HG03108 (cell line): ENCODE data around the gene TMEM208.

Source experiments
- ATAC-seq: cut with Tn5 transposase; IDR thresholded peaks from one replicate; pipeline ENCODE4 v1.9.1; 2021; ENCODE audit warnings: moderate library complexity; ENCODE audit not compliant: unreplicated experiment

TMEM208 gene

DNA sequence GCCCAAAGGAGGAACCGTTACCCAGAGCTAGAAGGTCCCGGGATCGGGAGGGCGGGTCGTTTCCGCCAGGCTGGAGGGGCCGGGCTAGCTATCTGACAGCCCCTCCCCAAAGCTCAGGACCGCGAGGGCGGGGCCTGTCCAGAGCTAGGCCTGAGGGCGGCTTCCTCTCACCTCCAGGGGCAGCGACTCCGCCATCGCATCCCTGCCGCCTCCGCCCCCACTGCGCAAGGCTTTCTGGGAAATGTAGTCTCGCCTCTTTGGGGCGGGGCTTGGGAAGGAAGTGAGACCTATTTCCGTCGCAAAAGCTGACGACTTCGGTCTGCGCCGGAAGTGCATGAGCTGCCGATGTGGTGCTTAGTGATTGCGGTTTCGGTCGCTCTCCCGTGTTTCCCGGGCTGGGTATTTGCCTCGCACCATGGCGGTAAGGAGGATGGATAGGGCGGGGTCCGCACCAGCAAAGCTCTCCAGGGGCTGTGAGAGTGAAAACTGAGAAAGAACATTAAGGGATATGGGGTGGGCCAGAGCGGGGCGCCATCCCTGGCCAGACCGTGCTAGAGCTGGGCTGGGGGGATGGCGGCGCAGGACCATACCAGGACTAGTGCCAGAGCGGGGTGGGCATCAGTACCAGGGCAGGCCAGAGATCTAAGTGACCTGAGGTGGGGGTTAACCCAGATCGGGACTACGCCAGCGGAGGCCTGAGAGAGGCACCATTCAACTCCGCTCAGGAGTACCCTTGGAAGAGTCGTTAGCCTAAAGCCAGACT, at the start of gene TMEM208:
Gene TMEM208, plus strand, starts transcription at position 327 of the 763 bp plus-strand sequence. Its CDS starts 89 bp downstream, at position 416.
- peak; percentile 93 for ATAC-seq

DNA sequence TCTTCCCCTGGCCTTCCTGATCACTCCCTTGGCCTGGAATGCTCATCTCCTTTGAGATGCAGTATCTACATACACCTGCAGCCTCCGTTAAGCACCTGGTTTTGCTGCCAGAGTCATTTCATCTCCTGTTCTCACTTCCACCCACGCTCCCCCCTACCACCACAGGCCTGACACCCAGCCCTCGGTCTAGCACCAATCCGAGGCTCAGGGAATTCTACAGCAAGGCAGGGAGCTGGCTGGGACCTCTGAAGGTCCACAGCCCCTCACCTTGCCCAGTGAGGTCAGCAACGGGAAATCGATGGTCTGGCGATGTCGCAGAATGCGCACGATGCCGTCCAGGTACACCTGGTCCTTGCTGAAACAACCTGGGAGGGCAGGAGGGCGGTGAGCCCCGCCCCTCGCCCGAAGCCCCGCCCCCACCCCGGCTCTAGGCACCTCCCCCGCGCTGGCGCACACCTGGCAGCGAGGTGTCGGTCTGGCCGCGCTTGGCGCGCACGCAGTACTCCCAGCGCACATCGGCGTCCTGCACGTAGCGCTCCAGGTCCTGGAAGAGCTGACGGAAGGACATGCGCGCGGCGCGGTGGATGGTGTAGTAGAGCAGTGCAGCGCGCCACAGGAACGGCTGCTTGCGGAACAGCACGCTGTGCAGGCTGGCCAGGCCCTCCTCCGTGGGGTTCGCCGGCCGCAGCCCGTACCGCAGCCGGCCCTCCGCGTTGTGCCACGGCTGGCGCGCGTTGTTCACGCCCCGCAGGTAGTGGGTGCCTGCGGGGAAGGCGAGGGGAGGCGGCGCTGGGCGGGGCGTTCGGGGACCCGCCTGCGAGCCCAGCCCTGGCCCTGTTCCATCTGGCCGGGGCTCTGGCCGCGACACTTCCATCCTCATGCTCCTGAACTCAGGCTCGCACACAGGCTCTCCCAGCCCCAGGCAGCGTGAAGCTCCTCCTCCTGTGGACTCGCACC, 48.9 kb upstream of the TMEM208 start:
- ATAC-seq = no peak

DNA sequence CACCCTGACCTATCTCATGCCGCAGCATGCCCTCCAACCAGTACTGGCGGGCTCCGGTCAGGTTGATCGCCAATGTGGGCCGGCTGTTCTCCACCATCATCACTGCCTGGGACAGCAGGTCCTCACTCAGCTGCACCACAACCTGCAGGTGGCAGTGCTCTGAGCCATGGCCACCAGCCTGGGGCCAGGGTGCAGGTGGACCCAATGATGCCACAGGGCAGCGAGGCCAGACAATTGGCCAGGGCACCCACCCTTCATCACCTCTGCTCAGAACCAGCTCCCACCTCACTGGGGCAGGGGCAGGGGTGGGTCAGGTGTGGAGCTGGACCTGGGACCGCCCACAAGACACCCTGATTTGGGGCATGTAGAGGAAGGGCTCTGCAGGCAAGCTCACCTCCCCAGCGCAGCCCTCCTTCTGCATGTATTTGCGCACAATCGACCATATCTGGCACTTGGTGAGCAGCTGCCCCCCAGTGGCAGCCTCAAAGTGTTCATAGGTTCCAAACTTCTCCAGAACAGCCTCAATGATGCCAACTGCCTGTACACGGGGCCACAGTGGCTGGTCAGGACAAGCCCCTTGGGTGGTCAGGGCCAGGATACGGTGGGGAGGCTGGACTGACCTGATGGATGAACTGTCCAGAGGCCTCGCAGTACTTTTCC, 47.4 kb upstream of the TMEM208 start:
- no peak for ATAC-seq

DNA sequence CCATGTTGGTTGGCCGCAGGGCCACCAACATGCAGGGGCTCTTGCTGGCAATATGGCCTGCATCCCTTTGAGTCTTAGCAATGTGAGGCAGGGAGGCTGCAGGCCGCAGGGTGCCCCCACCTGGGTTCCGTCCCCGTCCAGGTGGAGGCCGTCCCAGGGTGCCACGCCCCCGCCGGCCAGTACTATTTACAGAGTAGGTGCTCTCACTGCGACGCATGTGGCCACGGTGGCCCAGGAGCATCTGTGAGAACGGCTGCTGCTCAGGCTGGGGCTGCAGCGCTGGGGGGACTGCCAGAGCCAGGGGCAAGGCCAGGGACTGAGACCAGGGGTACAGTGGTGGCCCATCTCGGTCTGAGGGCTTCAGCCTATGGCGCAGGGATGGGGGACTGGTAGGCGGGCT, 46.8 kb upstream of the TMEM208 start:
- ATAC-seq = no peak

DNA sequence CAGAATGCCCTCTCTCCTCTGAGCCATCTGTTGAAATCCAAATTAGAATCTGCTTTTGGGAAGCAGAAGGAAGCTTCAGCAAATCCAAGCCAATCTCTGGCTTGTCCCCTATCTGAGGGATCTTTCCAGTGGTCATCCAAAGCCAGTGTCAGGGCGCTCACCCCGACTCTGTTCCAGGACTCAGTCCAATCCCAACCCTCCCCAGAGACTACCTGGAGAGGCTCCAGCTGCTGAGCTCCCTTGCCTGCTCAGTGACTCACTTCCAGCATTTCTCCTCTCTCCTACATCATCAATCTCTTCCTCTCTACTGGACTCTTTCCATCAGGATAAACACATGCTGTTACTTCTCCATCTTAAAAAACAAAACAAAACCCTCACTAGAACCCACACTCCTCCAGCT, 45.6 kb upstream of the TMEM208 start:
- no peak for ATAC-seq

DNA sequence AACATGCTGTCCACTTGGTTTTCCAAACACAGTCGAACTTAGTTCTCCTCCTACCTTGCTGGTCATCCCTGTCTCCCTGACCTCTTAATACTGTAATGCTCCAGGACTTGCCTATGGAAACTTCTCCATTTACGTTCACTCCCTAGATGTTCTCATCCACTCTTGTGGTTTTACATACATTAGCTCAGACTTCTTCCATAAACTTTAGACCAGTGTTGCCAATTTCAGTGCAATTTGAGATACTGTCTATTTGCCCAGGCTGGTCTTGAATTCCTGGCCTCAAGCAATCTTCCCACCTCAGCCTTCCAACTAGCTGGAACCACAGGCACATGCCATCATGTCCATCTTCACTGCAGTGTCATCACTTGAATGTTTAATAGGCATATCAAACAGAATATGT, 44.6 kb upstream of the TMEM208 start:
- no peak for ATAC-seq

DNA sequence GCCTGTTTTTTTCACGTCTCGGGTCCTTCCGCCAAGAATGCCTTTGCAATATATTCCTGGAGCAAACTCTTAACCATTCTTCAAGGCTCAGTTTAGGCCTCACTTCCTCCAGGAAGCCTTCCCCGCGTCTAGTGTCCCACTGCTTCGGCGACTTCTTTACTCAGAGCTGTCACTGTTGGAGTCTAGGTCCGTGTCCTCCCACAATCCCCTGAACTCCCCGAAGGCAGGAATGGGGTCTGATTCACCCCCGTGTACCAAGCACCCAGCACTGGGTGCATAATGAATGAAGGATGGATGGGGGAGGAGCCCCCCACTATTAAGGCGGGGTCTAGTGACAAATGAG, 43.7 kb upstream of the TMEM208 start:
- no peak for ATAC-seq

DNA sequence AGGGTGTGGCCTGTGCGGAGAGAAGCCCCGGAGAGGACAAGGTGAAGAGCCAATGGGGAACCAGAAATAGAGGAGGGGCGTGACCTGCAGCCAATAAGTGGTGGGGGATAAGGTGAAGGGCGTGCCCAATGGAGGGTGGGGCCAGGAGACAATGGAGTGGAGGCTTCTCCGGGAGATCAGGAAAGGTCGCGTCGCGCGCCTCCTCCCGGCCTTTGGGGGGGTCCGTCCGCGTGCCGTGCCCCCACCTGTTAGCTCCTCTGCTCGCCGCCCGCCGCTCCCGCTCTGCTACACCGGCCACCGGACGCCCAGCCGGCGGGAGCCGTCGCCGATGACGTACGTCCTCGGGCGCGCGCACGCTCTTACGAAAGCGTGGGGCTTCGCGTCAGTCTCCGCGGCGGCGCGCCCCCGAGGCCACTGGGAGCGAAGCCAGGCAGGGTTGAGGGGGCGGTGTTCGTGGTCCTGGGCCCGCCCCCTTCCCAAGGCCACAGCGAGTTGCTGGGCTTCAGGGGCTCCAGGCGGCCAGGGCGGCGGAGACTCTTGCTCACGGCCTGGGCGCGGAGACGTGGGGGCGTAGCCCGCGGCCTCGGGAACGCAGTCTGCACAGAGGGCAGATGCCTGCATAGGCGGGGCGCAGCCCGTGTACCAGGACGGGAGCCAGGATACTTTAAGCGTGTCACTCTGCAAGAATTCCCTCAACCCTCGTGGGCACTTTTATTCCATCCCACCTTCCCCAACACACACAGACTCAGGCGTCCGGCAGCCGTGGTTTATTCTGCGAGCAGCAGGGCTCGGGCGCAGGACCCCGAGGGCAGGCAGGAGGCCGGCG, 43.1 kb upstream of the TMEM208 start, which contains the start of gene MATCAP1:
Gene MATCAP1, minus strand, starts transcription at position 337 of the 826 bp plus-strand sequence. CDS start 3,353 bp downstream, outside the sequence.
- ATAC-seq = peak; percentile 90

DNA sequence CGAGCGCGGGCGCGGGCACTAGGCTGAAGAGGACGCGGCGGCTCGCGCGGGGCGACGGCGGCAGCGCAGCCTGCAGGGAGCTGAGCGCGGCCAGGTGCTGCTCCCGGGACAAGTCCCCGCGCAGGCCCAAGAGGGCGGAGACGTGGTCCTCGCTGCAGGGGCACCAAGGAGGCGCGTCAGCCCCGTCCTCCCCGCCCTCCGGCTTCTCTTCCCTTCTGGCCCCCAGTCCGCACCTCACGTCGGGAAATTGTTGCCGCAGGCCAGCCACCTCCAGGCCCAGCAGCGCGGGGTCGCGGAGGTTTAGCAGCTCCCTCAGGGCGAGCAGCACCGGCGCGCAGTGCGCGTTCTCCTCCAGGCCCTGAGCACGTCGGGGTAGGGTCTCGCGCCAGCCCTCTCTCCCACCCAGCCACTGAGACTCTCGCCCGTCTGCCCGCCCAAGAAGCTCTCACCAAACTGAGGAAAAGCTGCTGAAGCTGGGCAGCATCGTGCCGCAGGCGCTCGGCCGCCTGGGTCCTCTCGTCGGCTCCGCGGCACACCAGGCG, 42.4 kb upstream of the TMEM208 start:
- no peak for ATAC-seq

DNA sequence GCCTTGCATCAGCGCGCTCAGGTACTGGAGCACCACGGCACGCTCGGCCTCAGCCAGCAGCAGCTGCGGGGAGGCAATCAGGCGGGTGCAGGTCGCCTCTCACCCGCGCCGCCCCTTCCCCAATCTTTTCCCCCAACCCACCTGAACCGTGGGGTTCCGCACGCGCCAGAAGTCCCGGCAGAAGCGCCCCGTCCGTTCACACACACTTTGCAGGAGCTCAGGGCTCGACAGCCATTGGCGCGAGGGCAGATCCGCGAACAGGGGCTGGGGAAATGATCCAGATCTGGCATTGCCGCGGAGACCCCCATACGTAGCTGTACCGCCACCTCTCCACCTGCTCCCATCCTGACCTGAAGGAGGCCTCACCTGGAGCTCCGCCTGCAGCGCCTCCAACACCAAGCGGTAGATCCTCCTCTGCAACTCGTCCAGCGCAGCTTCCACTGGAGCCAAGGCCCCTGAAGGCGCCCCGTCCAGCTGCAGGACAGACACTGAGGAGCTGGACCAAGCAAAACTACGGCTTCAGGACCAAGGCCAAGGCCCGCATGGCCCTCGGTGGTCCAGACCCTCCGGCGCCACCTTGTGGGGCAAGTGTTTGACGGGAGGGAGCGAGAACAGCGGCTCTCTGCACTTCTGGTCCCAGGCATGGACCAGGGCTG, 41.8 kb upstream of the TMEM208 start:
- no peak for ATAC-seq

DNA sequence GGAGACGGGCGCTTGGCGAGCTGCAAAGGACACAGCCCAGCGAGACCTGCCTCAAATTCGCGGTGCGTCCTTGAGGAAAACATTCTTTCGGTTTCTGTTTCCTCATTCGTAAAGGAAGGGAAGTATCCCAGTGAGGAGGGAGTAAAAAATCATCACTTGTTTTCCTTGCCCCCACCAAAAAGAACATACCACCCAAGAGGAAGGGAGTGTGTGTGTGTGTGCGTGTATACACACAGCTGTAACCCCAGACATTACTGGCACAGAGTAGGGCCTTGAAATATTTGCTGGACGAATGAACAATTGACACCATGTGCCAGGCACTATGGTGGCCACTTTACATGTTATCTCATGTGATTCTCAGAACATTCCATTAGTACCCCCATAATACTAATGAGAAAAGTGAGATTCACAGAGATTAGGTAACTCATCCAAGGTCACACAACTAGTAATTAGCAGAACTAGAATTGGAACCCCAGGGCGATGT, 41.2 kb upstream of the TMEM208 start:
- ATAC-seq = no peak

DNA sequence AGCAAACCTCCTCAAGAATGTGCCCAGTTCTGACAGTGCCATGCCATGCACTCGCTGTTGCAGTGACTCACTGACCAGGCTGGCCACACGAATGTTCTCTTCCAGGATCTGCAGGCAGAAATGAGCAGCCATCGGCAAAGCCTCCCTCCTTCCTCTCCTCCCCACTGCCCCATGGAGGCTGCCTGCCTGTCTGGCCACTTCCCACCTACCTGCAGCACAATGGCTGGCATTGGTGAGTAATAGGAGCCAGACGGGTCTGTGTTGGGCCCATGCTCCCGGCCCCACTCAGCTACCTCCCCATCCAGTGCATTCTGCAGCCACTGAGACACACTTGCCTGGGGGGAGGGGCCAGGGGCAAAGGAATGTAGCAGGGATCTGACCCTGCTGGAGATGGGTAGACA, 40.4 kb upstream of the TMEM208 start:
- ATAC-seq = no peak

DNA sequence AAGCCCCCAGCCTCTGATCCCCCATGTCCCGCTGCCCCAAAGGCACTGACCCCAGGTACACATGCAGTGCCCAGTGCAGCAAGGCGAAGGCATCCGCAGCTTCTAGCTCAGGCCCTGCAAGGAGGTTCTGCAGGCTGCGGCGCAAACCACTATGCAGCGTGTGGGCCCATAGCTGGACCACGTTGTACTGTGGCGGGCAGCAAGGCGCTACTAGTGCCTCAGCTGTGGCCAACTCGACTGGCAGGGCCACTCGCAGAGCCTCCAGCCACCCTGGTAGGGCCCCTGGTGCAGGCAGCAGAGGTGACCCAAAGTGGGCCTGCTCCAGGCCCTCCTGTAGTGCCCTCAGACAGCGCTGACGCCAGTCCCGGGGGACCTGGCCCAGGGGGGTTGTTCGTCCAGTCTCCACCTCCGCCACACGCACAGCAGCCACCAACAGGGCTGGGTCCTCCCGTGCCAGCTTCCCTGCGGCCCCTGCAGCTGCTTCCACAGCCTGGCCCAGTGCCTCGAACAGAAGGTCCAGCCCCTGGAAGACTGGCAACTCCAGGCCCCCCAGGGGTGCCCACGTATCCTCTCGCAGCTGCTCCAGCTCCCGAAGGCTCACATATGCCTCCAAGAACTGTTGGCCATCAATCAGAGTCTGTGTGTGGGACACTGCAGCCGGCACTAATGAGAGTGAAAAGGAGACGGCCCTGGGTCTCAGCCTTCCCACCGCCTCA, 39.6 kb upstream of the TMEM208 start:
- ATAC-seq = no peak

DNA sequence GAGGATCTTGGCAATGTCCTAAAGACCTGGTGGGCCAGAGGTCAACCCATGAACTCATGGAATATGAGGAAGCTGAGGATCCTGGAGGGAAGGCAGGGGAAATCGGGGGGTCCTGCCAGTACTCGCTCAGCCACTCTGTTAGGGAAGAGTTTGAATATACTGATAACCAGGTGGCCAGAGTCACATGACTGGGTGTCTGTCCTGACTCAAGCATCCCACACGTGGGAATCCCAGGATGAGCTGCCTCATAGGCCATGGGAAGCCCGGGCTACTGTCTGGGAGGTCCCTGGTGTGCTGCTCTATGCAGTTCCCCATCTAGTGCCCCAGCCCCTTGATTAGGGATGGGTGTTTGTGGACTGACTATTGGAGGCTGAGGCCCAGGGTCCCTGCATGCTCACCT, 38.6 kb upstream of the TMEM208 start:
- no peak for ATAC-seq

DNA sequence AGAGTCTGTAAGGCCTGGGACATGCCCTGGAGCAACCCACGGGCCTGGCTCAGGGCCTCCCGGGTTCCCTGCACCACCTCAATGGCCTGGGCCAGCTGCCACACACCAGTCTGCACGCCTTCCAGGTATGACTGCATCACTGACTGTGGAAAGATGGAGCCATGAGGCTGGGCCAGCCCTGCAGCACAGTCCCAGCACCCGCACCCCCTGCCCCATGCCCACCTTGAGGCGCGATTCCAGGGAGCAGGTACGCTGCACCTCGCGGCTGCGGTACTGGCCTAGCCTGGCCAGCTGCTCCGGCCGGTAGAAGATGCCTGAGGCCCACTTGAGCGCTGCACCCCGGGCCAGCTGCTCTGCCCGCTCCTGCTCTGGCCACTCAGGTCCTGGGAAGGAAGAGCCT, 38.1 kb upstream of the TMEM208 start:
- no peak for ATAC-seq

DNA sequence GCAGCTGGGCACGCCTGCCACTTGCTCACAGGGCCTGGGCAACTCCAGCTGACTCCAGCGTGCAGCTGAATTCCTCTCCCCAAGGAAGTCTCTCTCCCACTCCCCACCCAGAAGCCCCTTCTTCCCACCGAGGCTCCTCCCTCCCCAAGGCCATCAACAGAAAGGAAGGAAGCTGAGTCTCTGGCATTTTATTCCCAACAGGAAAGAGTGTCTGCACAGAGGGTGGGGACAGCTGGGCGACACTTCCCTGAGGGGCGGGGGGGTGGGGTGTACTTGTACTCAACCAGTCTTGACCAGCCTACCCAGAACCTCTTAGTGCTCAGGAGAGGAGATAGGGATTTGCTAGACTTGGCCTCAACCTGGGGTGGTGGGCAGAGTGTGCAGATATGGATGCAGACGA, 36.9 kb upstream of the TMEM208 start, which contains the start of gene EXOC3L1:
Gene EXOC3L1, minus strand, starts transcription at position 96 of the 400 bp plus-strand sequence. CDS start 460 bp downstream, outside the sequence.
- ATAC-seq = no peak

DNA sequence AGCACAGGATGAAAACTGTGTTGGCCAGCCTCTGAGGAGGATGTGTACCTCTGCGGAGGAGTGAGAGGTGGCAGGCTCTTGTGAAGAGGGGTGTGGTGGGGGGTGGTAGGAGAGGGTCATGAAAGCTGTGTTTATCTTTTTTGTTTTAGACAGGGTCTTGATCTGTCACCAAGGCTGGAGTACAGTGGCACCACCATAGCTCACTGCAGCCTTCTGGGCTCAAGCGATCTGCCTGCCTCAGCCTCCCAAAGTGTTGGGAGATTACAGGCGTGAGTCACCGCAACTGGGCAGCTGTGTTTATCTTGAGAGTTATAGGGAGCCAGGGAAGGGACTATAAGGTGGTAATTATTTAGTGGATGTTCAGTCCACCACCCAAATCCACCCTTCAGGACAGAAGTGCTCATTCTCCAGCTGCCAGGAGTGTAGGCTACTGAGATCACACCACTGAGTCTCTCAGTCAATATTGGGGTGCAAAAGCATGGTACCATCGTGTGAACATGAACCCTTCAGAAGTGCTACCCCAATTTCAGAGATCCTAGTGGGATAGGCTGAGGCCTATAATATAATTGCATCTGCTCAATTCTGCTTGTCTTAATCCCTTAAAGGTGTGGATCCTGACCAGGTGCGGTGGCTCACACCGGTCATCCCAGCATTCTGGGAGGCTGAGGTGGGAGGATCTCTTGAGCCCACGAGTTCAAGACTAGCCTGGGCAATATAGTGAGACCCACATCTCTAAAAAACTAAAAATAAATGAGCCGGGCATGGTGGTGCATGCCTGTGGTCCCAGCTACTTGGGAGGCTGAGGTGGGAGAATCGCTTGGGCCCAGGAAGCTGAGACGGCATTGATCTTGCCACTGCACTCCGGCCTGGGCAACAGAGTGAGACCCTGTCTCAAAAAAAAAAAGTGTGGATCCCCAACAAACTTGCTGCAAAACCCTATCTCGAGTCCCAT, 36.2 kb upstream of the TMEM208 start:
- no peak for ATAC-seq
